ENCODE measurements around the gene PLCB3. TPM values are rescaled to one million over a fixed set of nuclear protein-coding genes. Genes with fewer than 3 reads are reported as not detected.

Gene PLCB3
- total and polyA plus RNA-seq, 2 of the 13 experiments (the other 11 are each of a cell fraction or from before 2014, with no cell fraction given) = 7.5 to 13.8 TPM

DNA sequence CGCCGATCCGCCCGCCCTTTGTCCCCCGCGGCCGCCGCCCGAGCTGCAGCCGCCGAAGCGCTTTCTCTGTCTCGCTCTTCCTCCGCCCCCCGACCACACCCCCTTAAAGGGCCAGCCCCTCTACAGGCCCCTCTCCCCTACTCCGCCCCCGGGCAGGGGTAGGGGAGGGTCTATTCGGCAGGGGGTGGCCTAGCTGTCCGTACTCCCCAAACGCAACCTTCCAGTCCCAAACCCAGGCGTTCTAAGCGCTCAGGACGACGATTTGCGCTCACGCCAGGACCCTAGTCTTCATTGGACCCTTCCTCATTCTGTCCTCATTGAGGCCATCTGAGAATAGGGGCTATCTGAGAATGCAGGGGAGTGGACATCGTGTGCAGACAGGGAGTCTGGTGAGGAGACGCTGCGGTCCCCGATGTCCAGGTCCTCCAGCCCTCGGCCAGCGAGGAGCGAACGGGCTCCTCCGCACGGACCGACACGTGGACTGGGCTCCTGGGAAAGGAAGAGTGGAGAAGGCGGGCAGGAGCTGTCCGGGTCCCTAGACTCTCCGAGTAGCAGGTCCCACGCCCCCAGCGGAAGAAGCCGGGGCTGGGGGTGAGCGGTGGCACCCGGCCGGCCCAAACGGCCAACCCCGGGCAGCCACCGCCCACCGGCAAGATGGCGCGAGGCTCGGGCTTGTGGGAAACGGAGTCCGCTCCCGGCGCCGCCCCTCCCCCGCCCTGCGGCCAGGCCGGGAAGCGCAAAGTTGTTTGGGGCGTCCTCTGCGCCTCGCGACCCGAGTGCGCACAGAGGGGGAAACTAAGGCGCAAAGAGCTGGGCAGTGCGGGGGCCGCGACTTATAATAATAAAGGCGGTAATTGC lies 4.2 kb upstream of the PLCB3 start, which contains the start of gene PPP1R14B (continued):
- TF ChIP-seq ZNF18 (CRISPR knock-in tag; IDR thresholded peaks at IDR 0.05; ENCODE audit: insufficient replicate concordance) (no peak), AKNA (CRISPR knock-in tag; IDR thresholded peaks at IDR 0.05; ENCODE audit: borderline replicate concordance) (no peak), DNMT1 (CRISPR knock-in tag; IDR thresholded peaks at IDR 0.05) (0 out of 2 replicates have a peak, but pooled peaks have one; percentile 43), TEAD2 (CRISPR knock-in tag; IDR thresholded peaks at IDR 0.05) (no peak), ISX (CRISPR knock-in tag; conservative IDR thresholded peaks at IDR 0.05) (no peak), ZNF605 (CRISPR knock-in tag; IDR thresholded peaks at IDR 0.05) (no peak; the same call in 1 of the 2 replicates), MTF2 (CRISPR knock-in tag; IDR thresholded peaks at IDR 0.05; ENCODE audit: borderline replicate concordance) (no peak), ZMAT3 (CRISPR knock-in tag; conservative IDR thresholded peaks at IDR 0.05) (no peak), BORCS8-MEF2B (CRISPR knock-in tag; IDR thresholded peaks at IDR 0.05) (no peak; the same call in 1 of the 2 replicates), ZNF891 (CRISPR knock-in tag; IDR thresholded peaks at IDR 0.05) (no peak), NCOR1 (IDR thresholded peaks at IDR 0.05; ENCODE audit: borderline replicate concordance, low read length) (no peak), DPF2 (CRISPR knock-in tag; IDR thresholded peaks at IDR 0.05; ENCODE audit: borderline replicate concordance, low read depth) (no peak), RNF219 (CRISPR knock-in tag; IDR thresholded peaks at IDR 0.05) (no peak), ZBTB8A (CRISPR knock-in tag; IDR thresholded peaks at IDR 0.05; ENCODE audit: borderline replicate concordance, low read depth) (no peak), ZNF777 (CRISPR knock-in tag; IDR thresholded peaks at IDR 0.05) (no peak; the same call in 1 of the 2 replicates)
- TF ChIP-seq, protein P1, sequence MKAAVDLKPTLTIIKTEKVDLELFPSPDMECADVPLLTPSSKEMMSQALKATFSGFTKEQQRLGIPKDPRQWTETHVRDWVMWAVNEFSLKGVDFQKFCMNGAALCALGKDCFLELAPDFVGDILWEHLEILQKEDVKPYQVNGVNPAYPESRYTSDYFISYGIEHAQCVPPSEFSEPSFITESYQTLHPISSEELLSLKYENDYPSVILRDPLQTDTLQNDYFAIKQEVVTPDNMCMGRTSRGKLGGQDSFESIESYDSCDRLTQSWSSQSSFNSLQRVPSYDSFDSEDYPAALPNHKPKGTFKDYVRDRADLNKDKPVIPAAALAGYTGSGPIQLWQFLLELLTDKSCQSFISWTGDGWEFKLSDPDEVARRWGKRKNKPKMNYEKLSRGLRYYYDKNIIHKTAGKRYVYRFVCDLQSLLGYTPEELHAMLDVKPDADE (CRISPR knock-in tag; IDR thresholded peaks at IDR 0.05) = 0 out of 2 replicates have a peak, but pooled peaks have one; percentile 21
- TF ChIP-seq, protein P2, sequence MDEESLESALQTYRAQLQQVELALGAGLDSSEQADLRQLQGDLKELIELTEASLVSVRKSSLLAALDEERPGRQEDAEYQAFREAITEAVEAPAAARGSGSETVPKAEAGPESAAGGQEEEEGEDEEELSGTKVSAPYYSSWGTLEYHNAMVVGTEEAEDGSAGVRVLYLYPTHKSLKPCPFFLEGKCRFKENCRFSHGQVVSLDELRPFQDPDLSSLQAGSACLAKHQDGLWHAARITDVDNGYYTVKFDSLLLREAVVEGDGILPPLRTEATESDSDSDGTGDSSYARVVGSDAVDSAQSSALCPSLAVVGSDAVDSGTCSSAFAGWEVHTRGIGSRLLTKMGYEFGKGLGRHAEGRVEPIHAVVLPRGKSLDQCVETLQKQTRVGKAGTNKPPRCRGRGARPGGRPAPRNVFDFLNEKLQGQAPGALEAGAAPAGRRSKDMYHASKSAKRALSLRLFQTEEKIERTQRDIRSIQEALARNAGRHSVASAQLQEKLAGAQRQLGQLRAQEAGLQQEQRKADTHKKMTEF (CRISPR knock-in tag; IDR thresholded peaks at IDR 0.05) = peak; percentile 82
